GM12878 (cell line): ENCODE results near the gene DST. TPM values are rescaled to one million over a fixed set of nuclear protein-coding genes. Genes with fewer than 3 reads are reported as not detected.

Experiments used
- ATAC-seq: fragments of 200-7000 bp; cut with Tn5 transposase; 3 replicates; pipeline ENCODE4 v1.9.1; 2020; ENCODE audit warnings: mild to moderate bottlenecking, moderate library complexity
- BruUV-seq: library from RNA; stranded (reverse); fragments of 400-500 nt; replicated peaks from 2 replicates; lab custom pipeline; 2021; lab: Mats Ljungman, UMichigan
- CTCF ChIA-PET: fragments of 300-600 bp; sonication (Branson Sonifier 250); formaldehyde crosslinking; extraction: SDS; loops from one replicate; lab custom pipeline; 2021; ENCODE audit warnings: inconsistent platforms; lab: Yijun Ruan, JAX
- POLR2A ChIA-PET: fragments of 350-600 bp; formaldehyde crosslinking; extraction: SDS; loops from one replicate; lab custom pipeline; 2021; ENCODE audit warnings: inconsistent platforms; lab: Charles Lee
- RAD21 ChIA-PET: fragments of 300-600 bp; sonication (Branson Sonifier 250); formaldehyde crosslinking; loops from one replicate; lab custom pipeline; 2023; ENCODE audit warnings: antibody characterized with exemption; ENCODE audit not compliant: unreplicated experiment; lab: Charles Lee
- SMC1A ChIA-PET: fragments of 300-600 bp; sonication (Branson Sonifier 250); formaldehyde crosslinking; loops from one replicate; lab custom pipeline; 2023; ENCODE audit not compliant: unreplicated experiment, uncharacterized antibody; lab: Charles Lee
- DNase-seq: peaks from one replicate; pipeline ENCODE4 v3.0.0-alpha.2; 2011; ENCODE audit warnings: low read depth, low spot score
- FAIRE-seq: peaks from 3 replicates; lab custom pipeline; 2011; peaks lifted over from hg19 to GRCh38; lab: Jason Lieb, UNC
- H2AFZ ChIP-seq: 2 replicates; pipeline ENCODE4 v1.6.0; 2011; ENCODE audit warnings: low read depth, low read length, control low read depth; ENCODE audit not compliant: control insufficient read depth
- H3K27ac ChIP-seq: 2 replicates; pipeline ENCODE4 v1.5.1; 2011; ENCODE audit warnings: control low read depth; ENCODE audit not compliant: control insufficient read depth, insufficient read depth
- H3K27me3 ChIP-seq, 2 experiments: replicated peaks in 1 of 2; 2 replicates each; pipeline versions ENCODE4 v1.6.0 to v1.6.1; 2011; ENCODE audit warnings: low read length in 1 of 2; ENCODE audit not compliant: control insufficient read depth in 2 of 2, insufficient read depth in 2 of 2
- H3K36me3 ChIP-seq, 2 experiments: 2 replicates each; pipeline ENCODE4 v1.5.1; 2011; ENCODE audit warnings: low read length in 1 of 2; ENCODE audit not compliant: control insufficient read depth in 2 of 2, insufficient read depth in 2 of 2
- H3K4me1 ChIP-seq: 2 replicates; pipeline ENCODE4 v1.6.1; 2011; ENCODE audit warnings: mild to moderate bottlenecking, low read length, moderate library complexity, mixed read lengths; ENCODE audit not compliant: control insufficient read depth, insufficient read depth
- H3K4me2 ChIP-seq: 2 replicates; pipeline ENCODE4 v1.6.0; 2011; ENCODE audit warnings: control low read depth; ENCODE audit not compliant: control insufficient read depth, insufficient read depth
- H3K4me3 ChIP-seq: fragments of 200-600 bp; sonication (generic); 2 replicates; pipeline ENCODE4 v1.5.1; 2016
- H3K79me2 ChIP-seq: 2 replicates; pipeline ENCODE4 v1.6.0; 2011; ENCODE audit warnings: low read length; ENCODE audit not compliant: control insufficient read depth, insufficient read depth
- H3K9ac ChIP-seq: 2 replicates; pipeline ENCODE4 v1.8.0; 2011; ENCODE audit warnings: low read length, control low read depth, mixed read lengths; ENCODE audit not compliant: control insufficient read depth, insufficient read depth
- H3K9me3 ChIP-seq: replicated peaks from 3 replicates; pipeline ENCODE4 v1.5.1; 2011; ENCODE audit warnings: mild to moderate bottlenecking, low read length; ENCODE audit not compliant: control insufficient read depth, insufficient read depth
- H4K20me1 ChIP-seq: 2 replicates; pipeline ENCODE4 v1.6.0; 2011; ENCODE audit not compliant: control insufficient read depth, insufficient read depth
- ATF7 ChIP-seq: fragments of 450-650 bp; IDR thresholded peaks from 2 replicates; pipeline ENCODE4 v1.6.1; 2016; ENCODE audit warnings: low read depth, mild to moderate bottlenecking
- CBFB ChIP-seq: IDR thresholded peaks from 2 replicates; pipeline ENCODE4 v1.6.1; 2016; ENCODE audit warnings: antibody characterized with exemption, low read depth
- CHD4 ChIP-seq: fragments of 200-600 bp; sonication (generic); IDR thresholded peaks from 2 replicates; pipeline ENCODE4 v1.6.1; 2016; ENCODE audit warnings: mild to moderate bottlenecking
- HDAC2 ChIP-seq: fragments of 200-600 bp; sonication (generic); IDR thresholded peaks from 2 replicates; pipeline ENCODE4 v1.6.1; 2017
- MEF2B ChIP-seq: fragments of 450-650 bp; IDR thresholded peaks from 2 replicates; pipeline ENCODE4 v1.6.1; 2018; ENCODE audit warnings: mild to moderate bottlenecking, moderate library complexity; ENCODE audit not compliant: partially characterized antibody, poor library complexity, severe bottlenecking
- POLR2AphosphoS5 ChIP-seq: IDR thresholded peaks from 2 replicates; pipeline ENCODE4 v1.6.1; 2011; ENCODE audit warnings: mild to moderate bottlenecking, low read length, inconsistent platforms
- SP1 ChIP-seq: IDR thresholded peaks from one replicate; pipeline ENCODE4 v1.6.1; 2011; ENCODE audit warnings: low read depth, low read length
- WGBS: methylation state at CpG from one replicate; pipeline ENCODE4 v1.1.6; 2016; ENCODE audit warnings: low lambda C conversion rate; ENCODE audit not compliant: insufficient replicate concordance, insufficient coverage; ENCODE audit errors: missing lambda C conversion rate; 5-methylcytosine and 5-hydroxymethylcytosine counted together
- in situ Hi-C: fragments of 300-500 bp; cut with MboI; formaldehyde crosslinking; loops from 9 replicates; pipeline ENCODE4 v1.14.3; 2018; ENCODE audit warnings: mixed read lengths
- intact Hi-C: fragments of 100-400 bp; cut with micrococcal nuclease; formaldehyde crosslinking; loops from one replicate; pipeline ENCODE4 v1.14.2; 2022; ENCODE audit not compliant: unreplicated experiment
- polyA plus RNA-seq, 11 experiments: library from polyadenylated mRNA; depleted of rRNA in 4 of 11; unstranded in 6 of 11; stranded (reverse) in 5 of 11; fragments of >200 nt; fragmentation: Nextera tagmentation in 4 of 11; fragmentation: Illumina TruSeq in 1 of 11; extraction: Ambion mirVana in 4 of 11; extraction: Trizol in 1 of 11; gene quantifications; 1 replicate in 1 of 11; 2 replicates in 10 of 11; pipeline versions ENCODE4 v1.2.1 to v1.2.3, GENCODE V29; 2011 to 2016; ENCODE audit warnings: inconsistent platforms in 2 of 11, missing spikeins in 2 of 11, low read depth in 1 of 11
- total RNA-seq, 4 experiments: library from RNA; depleted of rRNA in 3 of 4; stranded (reverse); fragments of >200 nt in 3 of 4; fragmentation: Illumina TruSeq in 1 of 4; extraction: Trizol in 1 of 4; gene quantifications; 2 replicates each; pipeline versions ENCODE4 v1.2.1 to v1.2.3, GENCODE V29; 2013 to 2021
- TF ChIP-seq, protein P1 (sequence below): IDR thresholded peaks from 2 replicates; pipeline ENCODE4 v1.6.1; 2011; ENCODE audit warnings: low read depth, low read length, improper control_type of control experiment, borderline replicate concordance

DST gene
- total and polyA plus RNA-seq, 10 of the 15 experiments (the other 5 are each of a cell fraction or from before 2014, with no cell fraction given), result 32.1 to 156 (median 75.0) TPM

DNA sequence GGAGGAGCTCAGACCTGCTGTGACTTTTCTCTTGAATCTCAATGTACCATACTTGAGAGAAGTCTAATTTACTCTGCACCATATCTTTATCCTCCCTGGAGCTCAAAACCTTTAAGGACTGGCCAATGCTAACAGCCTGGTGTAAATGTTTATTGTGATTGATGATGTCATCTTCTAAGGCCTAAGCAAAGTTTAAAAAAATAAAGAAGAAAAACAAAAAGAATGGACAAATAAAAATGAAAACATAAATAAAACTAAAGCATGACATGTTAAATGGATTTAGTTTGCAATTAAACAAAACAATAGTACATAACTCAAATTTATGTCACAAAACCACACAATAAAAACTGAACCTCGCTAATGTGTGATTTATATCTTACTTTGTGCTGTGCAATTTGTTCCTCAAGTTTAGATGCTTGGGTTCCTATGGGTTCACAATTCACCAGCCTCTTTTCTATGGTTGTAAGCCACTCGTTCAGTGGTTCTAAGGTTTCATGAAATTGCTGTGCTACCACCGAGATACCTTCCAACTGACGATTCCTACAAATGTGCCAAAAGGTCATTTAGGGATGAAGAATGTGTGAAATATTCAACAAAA is 113.0 kb downstream of the DST start:
- POLR2A ChIA-PET, result no interaction called here
- CTCF ChIA-PET, result interaction anchor here (0.6 to 5.6 kb wide), 5 partner anchors 12 to 41 kb away, joined by 3 to 35 read pairs (median 3); no protein-coding TSS in a partner anchor
- no peak for TF ChIP-seq POLR2AphosphoS5
- TF ChIP-seq ATF7, result peak; percentile 62; the same call in 1 of the 2 replicates
- no peak overlapping the region for H3K4me2 ChIP-seq
- no peak overlapping the region for H2AFZ ChIP-seq
- SMC1A ChIA-PET, result interaction anchor here (1.0 to 4.2 kb wide), 5 partner anchors 9 to 232 kb away, joined by 4 to 30 read pairs (median 11); no protein-coding TSS in a partner anchor
- no TSS peak for BruUV-seq
- no peak overlapping the region for H3K4me3 ChIP-seq
- RAD21 ChIA-PET, result no interaction called here
- H3K36me3 ChIP-seq, result peaks cover 4 to 52% of the 10 kb centered on the region in 2 experiments
- 45% methylated on average over 4 of the region's 4 CpGs for WGBS
- in situ Hi-C loops, result no loop called here
- DNase-seq (no peak), ATAC-seq (no peak), FAIRE-seq (no peak)
- no peaks in the 10 kb centered on the region for H3K9me3 ChIP-seq
- H4K20me1 ChIP-seq, result 0 out of 2 replicates have a peak, but pooled peaks cover 2% of the 10 kb centered on the region
- no peak overlapping the region for H3K27ac ChIP-seq
- intact Hi-C loops, result no loop called here
- H3K9ac ChIP-seq, result no peak overlapping the region
- H3K4me1 ChIP-seq, result no peaks in the 10 kb centered on the region
- H3K79me2 ChIP-seq, result no peaks in the 10 kb centered on the region
- H3K27me3 ChIP-seq, result no peaks in the 10 kb centered on the region

- no peaks in the 10 kb centered on the region for H3K27me3 ChIP-seq
- ATAC-seq (no peak), DNase-seq (no peak), FAIRE-seq (no peak)
- in situ Hi-C loops (no loop called here), intact Hi-C loops (no loop called here)
- H3K36me3 ChIP-seq, result peaks cover 4 to 46% of the 10 kb centered on the region in 2 experiments
- TF ChIP-seq MEF2B (no peak), SP1 (no peak), CBFB (no peak), CHD4 (no peak), HDAC2 (no peak)
- TF ChIP-seq, protein P1, sequence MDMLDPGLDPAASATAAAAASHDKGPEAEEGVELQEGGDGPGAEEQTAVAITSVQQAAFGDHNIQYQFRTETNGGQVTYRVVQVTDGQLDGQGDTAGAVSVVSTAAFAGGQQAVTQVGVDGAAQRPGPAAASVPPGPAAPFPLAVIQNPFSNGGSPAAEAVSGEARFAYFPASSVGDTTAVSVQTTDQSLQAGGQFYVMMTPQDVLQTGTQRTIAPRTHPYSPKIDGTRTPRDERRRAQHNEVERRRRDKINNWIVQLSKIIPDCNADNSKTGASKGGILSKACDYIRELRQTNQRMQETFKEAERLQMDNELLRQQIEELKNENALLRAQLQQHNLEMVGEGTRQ, result no peak
- no peak overlapping the region for H2AFZ ChIP-seq
- no peak overlapping the region for H3K4me3 ChIP-seq
- BruUV-seq, result no TSS peak
- H3K4me1 ChIP-seq, result no peaks in the 10 kb centered on the region
- ChIA-PET POLR2A (interaction anchor here (2.3 kb wide), 1 partner anchor 14 kb away, joined by 15 read pairs; no protein-coding TSS in a partner anchor), RAD21 (interaction anchor here (3.0 kb wide), 1 partner anchor 14 kb away, joined by 13 read pairs; no protein-coding TSS in a partner anchor), SMC1A (interaction anchor here (0.9 to 4.2 kb wide), 6 partner anchors 11 to 107 kb away, joined by 3 to 11 read pairs (median 4); no protein-coding TSS in a partner anchor), CTCF (interaction anchor here (1.2 to 1.6 kb wide), 4 partner anchors 10 to 129 kb away, joined by 3 to 7 read pairs (median 4); no protein-coding TSS in a partner anchor)
- H3K4me2 ChIP-seq, result no peak overlapping the region
- 62% methylated on average over 3 of the region's 3 CpGs for WGBS
- no peak overlapping the region for H3K9ac ChIP-seq
- H3K79me2 ChIP-seq, result no peaks in the 10 kb centered on the region
- no peaks in the 10 kb centered on the region for H3K9me3 ChIP-seq
- no peak overlapping the region for H3K27ac ChIP-seq
- 0 out of 2 replicates have a peak, but pooled peaks cover 2% of the 10 kb centered on the region for H4K20me1 ChIP-seq
Observed at GRCh38 chr6:56528412-56528841, 114.3 kb downstream of the DST start.
